ENCODE measurements around the gene BRPF3.

DNA sequence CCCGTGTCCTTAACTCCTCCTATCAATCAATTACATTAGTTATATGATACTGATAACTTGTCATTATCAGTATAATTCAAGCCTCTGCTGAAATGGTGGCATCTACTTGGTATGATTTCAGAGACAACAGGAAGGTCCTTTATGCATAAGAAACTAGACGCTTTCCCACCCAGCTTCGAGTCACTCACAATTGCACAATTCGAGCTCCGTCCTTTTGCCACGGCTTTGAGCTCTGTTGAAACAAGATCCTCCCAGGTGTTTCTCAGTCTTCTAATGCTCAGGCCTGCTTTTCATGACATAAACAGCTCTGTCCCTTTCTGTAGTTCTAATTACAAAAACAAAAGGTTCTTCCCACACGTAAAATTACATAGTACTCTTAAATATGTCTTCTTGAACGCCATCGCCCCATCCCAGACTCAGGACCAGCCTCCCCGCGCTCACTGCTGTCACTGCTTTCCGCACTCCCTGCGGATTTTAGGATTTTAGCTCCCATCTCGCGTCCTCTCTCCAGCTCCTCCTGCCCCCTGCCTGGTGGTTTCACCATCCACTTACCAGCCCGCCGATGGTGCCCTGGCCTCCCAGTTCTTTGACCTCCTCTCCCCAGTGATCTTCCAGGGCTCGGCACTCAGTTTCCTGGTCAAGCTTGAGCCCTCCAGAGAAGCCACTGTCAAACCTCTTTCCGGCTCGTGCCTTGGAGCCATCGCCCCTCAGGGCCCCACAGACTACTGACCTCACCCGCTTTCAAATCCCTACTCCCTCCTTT lies 50.1 kb downstream of the BRPF3 start:
- TF ChIP-seq, protein P1, sequence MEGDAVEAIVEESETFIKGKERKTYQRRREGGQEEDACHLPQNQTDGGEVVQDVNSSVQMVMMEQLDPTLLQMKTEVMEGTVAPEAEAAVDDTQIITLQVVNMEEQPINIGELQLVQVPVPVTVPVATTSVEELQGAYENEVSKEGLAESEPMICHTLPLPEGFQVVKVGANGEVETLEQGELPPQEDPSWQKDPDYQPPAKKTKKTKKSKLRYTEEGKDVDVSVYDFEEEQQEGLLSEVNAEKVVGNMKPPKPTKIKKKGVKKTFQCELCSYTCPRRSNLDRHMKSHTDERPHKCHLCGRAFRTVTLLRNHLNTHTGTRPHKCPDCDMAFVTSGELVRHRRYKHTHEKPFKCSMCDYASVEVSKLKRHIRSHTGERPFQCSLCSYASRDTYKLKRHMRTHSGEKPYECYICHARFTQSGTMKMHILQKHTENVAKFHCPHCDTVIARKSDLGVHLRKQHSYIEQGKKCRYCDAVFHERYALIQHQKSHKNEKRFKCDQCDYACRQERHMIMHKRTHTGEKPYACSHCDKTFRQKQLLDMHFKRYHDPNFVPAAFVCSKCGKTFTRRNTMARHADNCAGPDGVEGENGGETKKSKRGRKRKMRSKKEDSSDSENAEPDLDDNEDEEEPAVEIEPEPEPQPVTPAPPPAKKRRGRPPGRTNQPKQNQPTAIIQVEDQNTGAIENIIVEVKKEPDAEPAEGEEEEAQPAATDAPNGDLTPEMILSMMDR (IDR thresholded peaks at IDR 0.05 in 8 of 11, conservative IDR thresholded peaks at IDR 0.05 in 3 of 11): no peak
- no peak for TF ChIP-seq POLR2A (IDR thresholded peaks at IDR 0.05)
- no peak for TF ChIP-seq POLR2AphosphoS5 (IDR thresholded peaks at IDR 0.05)
